DMS 273 (cell line): ENCODE data around the gene NDUFB4.

ENCODE experiments used
- DNase-seq: peaks from one replicate; lab custom pipeline; 2025; ENCODE audit not compliant: unreplicated experiment; lab: John Stamatoyannopoulos, UW

Gene NDUFB4

GRCh38 chr3:120596116-120596852 is at the start of gene NDUFB4:
NDUFB4 (plus strand) TSS chr3:120596336; CDS start chr3:120596360, 24 bp downstream.
- DNase-seq: peak; percentile 100

GRCh38 chr3:120550546-120550945 is 45.6 kb upstream of the NDUFB4 start:
- no peak for DNase-seq

GRCh38 chr3:120552184-120553172 is 43.7 kb upstream of the NDUFB4 start:
- DNase-seq: no peak

GRCh38 chr3:120554812-120555606 is 41.1 kb upstream of the NDUFB4 start:
- DNase-seq: peak; percentile 58

GRCh38 chr3:120555657-120556509 is 40.3 kb upstream of the NDUFB4 start:
- peak; percentile 35 for DNase-seq

- DNase-seq: no peak
Measured at GRCh38 chr3:120557115-120557514, 39.0 kb upstream of the NDUFB4 start.

GRCh38 chr3:120558771-120559241 is 37.3 kb upstream of the NDUFB4 start:
- peak; percentile 97 for DNase-seq

DNA sequence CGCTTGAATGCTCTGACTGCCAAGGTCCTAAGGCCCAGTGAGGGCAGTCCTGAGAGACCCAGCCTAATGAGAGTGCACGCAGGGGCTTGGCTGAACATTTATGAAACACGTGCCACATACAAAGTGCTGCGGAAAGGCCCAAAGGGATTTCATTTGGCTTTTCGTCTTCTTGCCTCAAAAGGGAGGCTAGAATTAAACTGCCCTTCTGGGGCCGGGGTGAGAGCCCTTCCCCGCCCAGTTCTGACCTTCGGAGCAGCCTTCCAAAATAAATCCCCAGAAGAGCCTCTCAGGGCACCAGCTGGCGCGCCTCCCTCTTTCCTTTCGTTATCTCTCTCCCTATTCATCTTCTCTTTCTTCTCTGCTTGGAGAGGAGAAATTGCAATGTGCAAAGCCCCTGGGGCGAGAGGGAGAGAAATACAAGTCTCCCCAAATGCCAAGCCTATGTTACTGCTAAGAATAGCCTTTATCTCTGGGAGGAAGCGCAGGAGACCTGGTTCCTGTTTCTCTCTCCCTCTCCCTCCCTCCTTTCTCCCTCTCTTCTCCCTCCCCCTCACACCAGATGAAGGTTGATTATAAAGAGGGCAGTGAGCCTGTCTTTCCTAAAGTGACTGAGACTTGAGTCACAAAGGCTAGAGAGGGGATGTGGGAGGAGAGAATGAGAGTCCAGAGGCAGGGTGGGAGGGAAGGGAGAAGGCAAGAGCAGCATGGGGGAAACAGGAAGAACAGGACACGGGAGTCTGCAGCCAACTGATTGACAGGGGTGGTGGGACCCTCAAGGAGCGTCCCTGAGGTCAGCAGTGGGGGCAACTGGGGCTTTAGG is 36.7 kb upstream of the NDUFB4 start:
- peak; percentile 85 for DNase-seq

DNA sequence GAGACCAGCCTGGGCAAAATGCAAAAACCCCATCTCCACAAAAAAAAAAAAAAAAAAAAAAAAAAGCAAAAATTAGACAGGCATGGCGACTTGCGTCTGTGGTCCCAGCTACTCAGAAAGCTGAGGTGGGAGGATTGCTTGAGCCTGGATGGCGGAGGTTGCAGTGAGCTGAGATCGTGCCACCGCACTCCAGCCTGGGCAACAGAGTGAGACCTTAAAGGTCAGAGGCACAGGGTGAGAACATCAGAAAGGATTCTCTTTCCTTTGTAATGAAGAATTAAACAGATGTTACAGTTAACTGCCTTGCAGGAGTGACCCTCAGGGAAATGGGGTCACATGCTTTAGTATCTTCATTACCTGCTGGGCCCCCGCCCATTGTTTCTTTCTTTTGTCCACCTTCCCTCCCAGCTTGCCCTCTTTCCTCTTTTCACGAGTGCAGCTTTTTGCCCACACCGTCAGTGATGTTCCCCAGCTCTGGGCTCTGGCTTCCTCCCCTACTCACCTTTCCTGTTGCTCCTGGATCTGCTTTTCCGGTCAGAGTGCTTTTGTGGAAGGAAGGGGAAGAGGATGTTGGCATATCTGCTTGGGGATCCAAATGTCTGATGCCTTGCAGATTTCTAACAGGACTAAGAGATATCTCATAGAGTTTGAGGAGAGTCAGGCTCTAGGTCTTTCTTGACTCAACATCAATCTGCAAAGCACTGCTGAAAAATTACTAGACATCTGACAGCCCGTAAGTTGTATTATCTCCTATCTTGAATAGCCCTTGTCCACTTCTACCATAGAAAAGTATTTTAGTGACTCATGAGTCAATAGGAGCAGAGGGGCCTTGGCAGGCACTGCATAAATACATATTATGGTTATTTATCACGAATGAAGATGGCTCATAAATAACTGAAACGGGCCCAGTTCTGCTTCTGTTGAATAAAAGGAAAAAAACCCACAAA is 35.6 kb upstream of the NDUFB4 start:
- peak; percentile 49 for DNase-seq

GRCh38 chr3:120561251-120562045 is 34.7 kb upstream of the NDUFB4 start:
- peak; percentile 92 for DNase-seq

- DNase-seq: no peak
Measured at GRCh38 chr3:120563356-120564022, 32.6 kb upstream of the NDUFB4 start.

- peak; percentile 22 for DNase-seq
Measured at GRCh38 chr3:120566243-120566975, 29.7 kb upstream of the NDUFB4 start.

GRCh38 chr3:120567370-120568201 is 28.6 kb upstream of the NDUFB4 start:
- peak; percentile 83 for DNase-seq

- no peak for DNase-seq
Measured at GRCh38 chr3:120568202-120568531, 28.0 kb upstream of the NDUFB4 start.

- DNase-seq: no peak
Measured at GRCh38 chr3:120568598-120568997, 27.5 kb upstream of the NDUFB4 start.
